A673 (cell line): ENCODE measurements around the gene OR2V1.

Experiments used
- CTCF ChIP-seq: fragments of 300-800, 200-600 bp; sonication (generic); conservative IDR thresholded peaks from 2 replicates; pipeline ENCODE4 v1.5.1; 2017; ENCODE audit warnings: low read depth, mild to moderate bottlenecking, antibody characterized with exemption, low read length, moderate library complexity, mixed read lengths
- EZH2 ChIP-seq: fragments of 200-600 bp; sonication (generic); IDR thresholded peaks from 2 replicates; pipeline ENCODE4 v1.6.1; 2017; ENCODE audit warnings: borderline replicate concordance, low read depth, mild to moderate bottlenecking, mixed read lengths, antibody characterized with exemption, low read length; ENCODE audit not compliant: poor library complexity, severe bottlenecking

- no peak for TF ChIP-seq CTCF
- no peak for TF ChIP-seq EZH2
These were observed 42.7 kb upstream of the OR2V1 start for GRCh38 chr5:181173420-181174342.
